ENCODE results near the gene DNAJC3.
"Not testable (repeated sequence)": the region's sequence is repeated elsewhere in the genome, so short reads cannot be mapped to it uniquely, and the experiment has no call there.

DNAJC3 gene

GRCh38 chr13:95652244-95652764 lies 24.6 kb upstream of the DNAJC3 start:
- Mint-ChIP-seq H3K27ac (no peak overlapping the region), H3K27me3 (peaks cover 22% of the 10 kb centered on the region), H3K36me3 (no peaks in the 10 kb centered on the region), H3K9me3 (no peaks in the 10 kb centered on the region), H3K4me1 (no peaks in the 10 kb centered on the region), H3K4me3 (no peak overlapping the region)
- CTCF ChIA-PET: interaction anchor here (0.9 kb wide), 1 partner anchor 9 kb away, joined by 3 read pairs; no protein-coding TSS in a partner anchor
- no peak for DNase-seq

GRCh38 chr13:95652821-95653220 lies 24.1 kb upstream of the DNAJC3 start:
- no peak overlapping the region for H3K4me3 Mint-ChIP-seq
- H3K4me1 Mint-ChIP-seq: no peaks in the 10 kb centered on the region
- CTCF ChIA-PET: interaction anchor here (0.9 kb wide), 1 partner anchor 8 kb away, joined by 3 read pairs; no protein-coding TSS in a partner anchor
- H3K27ac Mint-ChIP-seq: no peak overlapping the region
- no peaks in the 10 kb centered on the region for H3K9me3 Mint-ChIP-seq
- DNase-seq: no peak
- H3K36me3 Mint-ChIP-seq: no peaks in the 10 kb centered on the region
- H3K27me3 Mint-ChIP-seq: peaks cover 22% of the 10 kb centered on the region

- CTCF ChIA-PET: interaction anchor here (0.7 kb wide), 1 partner anchor 98 kb away, joined by 3 read pairs; no protein-coding TSS in a partner anchor
- Mint-ChIP-seq H3K4me3 (no peak overlapping the region), H3K4me1 (no peaks in the 10 kb centered on the region), H3K27me3 (peaks cover 18% of the 10 kb centered on the region), H3K9me3 (no peaks in the 10 kb centered on the region), H3K27ac (no peak overlapping the region), H3K36me3 (no peaks in the 10 kb centered on the region)
- DNase-seq: no peak
Measured at GRCh38 chr13:95656386-95657015, 20.4 kb upstream of the DNAJC3 start.

- peaks cover 18% of the 10 kb centered on the region for H3K27me3 Mint-ChIP-seq
- DNase-seq: no peak
- H3K36me3 Mint-ChIP-seq: no peaks in the 10 kb centered on the region
- H3K27ac Mint-ChIP-seq: no peak overlapping the region
- no peaks in the 10 kb centered on the region for H3K9me3 Mint-ChIP-seq
- no peak overlapping the region for H3K4me3 Mint-ChIP-seq
- no peaks in the 10 kb centered on the region for H3K4me1 Mint-ChIP-seq
- CTCF ChIA-PET: interaction anchor here (2.0 to 2.5 kb wide), 2 partner anchors 35 to 38 kb away, joined by 20 to 24 read pairs; no protein-coding TSS in a partner anchor
Measured at GRCh38 chr13:95659500-95659899, 17.4 kb upstream of the DNAJC3 start.

- peaks cover 5% of the 10 kb centered on the region for H3K9me3 Mint-ChIP-seq
- H3K4me1 Mint-ChIP-seq: no peaks in the 10 kb centered on the region
- no peak overlapping the region for H3K4me3 Mint-ChIP-seq
- H3K27ac Mint-ChIP-seq: no peak overlapping the region
- CTCF ChIA-PET: interaction anchor here (0.6 to 2.5 kb wide), 11 partner anchors 8 to 173 kb away, joined by 3 to 24 read pairs (median 6); no protein-coding TSS in a partner anchor
- H3K36me3 Mint-ChIP-seq: no peaks in the 10 kb centered on the region
- H3K27me3 Mint-ChIP-seq: peaks cover 11% of the 10 kb centered on the region
- DNase-seq: no peak
Measured at GRCh38 chr13:95660981-95661581, 15.9 kb upstream of the DNAJC3 start.

- H3K4me3 Mint-ChIP-seq, H3K27ac Mint-ChIP-seq, CTCF ChIA-PET, H3K36me3 Mint-ChIP-seq, H3K4me1 Mint-ChIP-seq, DNase-seq: not testable (repeated sequence)
- H3K9me3 Mint-ChIP-seq: peaks cover 45% of the 10 kb centered on the region
- peaks cover 11% of the 10 kb centered on the region for H3K27me3 Mint-ChIP-seq
Measured at GRCh38 chr13:95667235-95667634, 9.7 kb upstream of the DNAJC3 start.

- no peak for DNase-seq
- Mint-ChIP-seq H3K9me3 (peaks cover 34% of the 10 kb centered on the region), H3K27ac (no peak overlapping the region), H3K4me1 (peaks cover 22% of the 10 kb centered on the region), H3K4me3 (no peak overlapping the region), H3K36me3 (peaks cover 3% of the 10 kb centered on the region), H3K27me3 (peaks cover 3% of the 10 kb centered on the region)
- CTCF ChIA-PET: interaction anchor here (0.6 kb wide), 1 partner anchor 58 kb away, joined by 3 read pairs; no protein-coding TSS in a partner anchor
Measured at GRCh38 chr13:95671597-95671996, 5.3 kb upstream of the DNAJC3 start.

GRCh38 chr13:95676105-95676761 lies 706 bp upstream of the DNAJC3 start:
- Mint-ChIP-seq H3K27ac (peak overlapping the region; percentile 92), H3K27me3 (peaks cover 4% of the 10 kb centered on the region), H3K36me3 (peaks cover 5% of the 10 kb centered on the region), H3K4me1 (peaks cover 50% of the 10 kb centered on the region), H3K4me3 (peak overlapping the region; percentile 92), H3K9me3 (peaks cover 1% of the 10 kb centered on the region)
- CTCF ChIA-PET: no interaction called here
- peak; percentile 41 for DNase-seq

- H3K27ac Mint-ChIP-seq: peak overlapping the region; percentile 87
- peaks cover 9% of the 10 kb centered on the region for H3K36me3 Mint-ChIP-seq
- peaks cover 50% of the 10 kb centered on the region for H3K4me1 Mint-ChIP-seq
Measured at GRCh38 chr13:95677564-95678266, 776 bp downstream of the DNAJC3 start.

GRCh38 chr13:95678967-95679366 lies 2.0 kb downstream of the DNAJC3 start:
- H3K4me3 Mint-ChIP-seq: peak overlapping the region; percentile 92
- peaks cover 14% of the 10 kb centered on the region for H3K36me3 Mint-ChIP-seq
- H3K4me1 Mint-ChIP-seq: peaks cover 47% of the 10 kb centered on the region
- peaks cover under 1% of the 10 kb centered on the region for H3K9me3 Mint-ChIP-seq
- CTCF ChIA-PET: interaction anchor here (1.1 kb wide), 1 partner anchor 155 kb away, joined by 3 read pairs; no protein-coding TSS in a partner anchor
- peaks cover 4% of the 10 kb centered on the region for H3K27me3 Mint-ChIP-seq
- DNase-seq: no peak
- peak overlapping the region; percentile 53 for H3K27ac Mint-ChIP-seq

More at GRCh38 chr13:95677564-95678266, 776 bp downstream of the DNAJC3 start:
- Mint-ChIP-seq H3K4me3 (peak overlapping the region; percentile 92), H3K9me3 (no peaks in the 10 kb centered on the region), H3K27me3 (peaks cover 4% of the 10 kb centered on the region)
- CTCF ChIA-PET: no interaction called here
- no peak for DNase-seq

- Mint-ChIP-seq H3K27ac (no peak overlapping the region), H3K4me3 (no peak overlapping the region), H3K36me3 (peaks cover 18% of the 10 kb centered on the region), H3K4me1 (peaks cover 44% of the 10 kb centered on the region), H3K27me3 (peaks cover 4% of the 10 kb centered on the region), H3K9me3 (peaks cover 4% of the 10 kb centered on the region)
- no peak for DNase-seq
- CTCF ChIA-PET: interaction anchor here (1.1 kb wide), 1 partner anchor 154 kb away, joined by 3 read pairs; no protein-coding TSS in a partner anchor
Measured at GRCh38 chr13:95679722-95680121, 2.8 kb downstream of the DNAJC3 start.

- peaks cover 46% of the 10 kb centered on the region for H3K36me3 Mint-ChIP-seq
- H3K4me1 Mint-ChIP-seq: peaks cover 28% of the 10 kb centered on the region
- no peak overlapping the region for H3K4me3 Mint-ChIP-seq
- DNase-seq: no peak
- H3K27ac Mint-ChIP-seq: no peak overlapping the region
- CTCF ChIA-PET: no interaction called here
- no peaks in the 10 kb centered on the region for H3K27me3 Mint-ChIP-seq
- H3K9me3 Mint-ChIP-seq: peaks cover 36% of the 10 kb centered on the region
Measured at GRCh38 chr13:95684418-95684817, 7.5 kb downstream of the DNAJC3 start.

GRCh38 chr13:95684960-95685359 lies 8.0 kb downstream of the DNAJC3 start:
- CTCF ChIA-PET, DNase-seq, H3K4me3 Mint-ChIP-seq, H3K27ac Mint-ChIP-seq, H3K27me3 Mint-ChIP-seq: not testable (repeated sequence)
- H3K4me1 Mint-ChIP-seq: peaks cover 26% of the 10 kb centered on the region
- peaks cover 38% of the 10 kb centered on the region for H3K9me3 Mint-ChIP-seq
- H3K36me3 Mint-ChIP-seq: peaks cover 49% of the 10 kb centered on the region

GRCh38 chr13:95689582-95689926 lies 12.6 kb downstream of the DNAJC3 start:
- Mint-ChIP-seq H3K4me3 (no peak overlapping the region), H3K27me3 (no peaks in the 10 kb centered on the region), H3K36me3 (peaks cover 35% of the 10 kb centered on the region), H3K4me1 (peaks cover 20% of the 10 kb centered on the region), H3K9me3 (peaks cover 34% of the 10 kb centered on the region), H3K27ac (peak overlapping the region; percentile 61)
- no peak for DNase-seq
- CTCF ChIA-PET: interaction anchor here (0.7 kb wide), 1 partner anchor 57 kb away, joined by 3 read pairs; no protein-coding TSS in a partner anchor
